ENCODE measurements around the gene PDPK1.
A peak's percentile ranks its signal among the peaks of the same experiment; 100 is the strongest.
"Not testable (repeated sequence)": the region's sequence is repeated elsewhere in the genome, so short reads cannot be mapped to it uniquely, and the experiment has no call there.

Gene PDPK1

DNA sequence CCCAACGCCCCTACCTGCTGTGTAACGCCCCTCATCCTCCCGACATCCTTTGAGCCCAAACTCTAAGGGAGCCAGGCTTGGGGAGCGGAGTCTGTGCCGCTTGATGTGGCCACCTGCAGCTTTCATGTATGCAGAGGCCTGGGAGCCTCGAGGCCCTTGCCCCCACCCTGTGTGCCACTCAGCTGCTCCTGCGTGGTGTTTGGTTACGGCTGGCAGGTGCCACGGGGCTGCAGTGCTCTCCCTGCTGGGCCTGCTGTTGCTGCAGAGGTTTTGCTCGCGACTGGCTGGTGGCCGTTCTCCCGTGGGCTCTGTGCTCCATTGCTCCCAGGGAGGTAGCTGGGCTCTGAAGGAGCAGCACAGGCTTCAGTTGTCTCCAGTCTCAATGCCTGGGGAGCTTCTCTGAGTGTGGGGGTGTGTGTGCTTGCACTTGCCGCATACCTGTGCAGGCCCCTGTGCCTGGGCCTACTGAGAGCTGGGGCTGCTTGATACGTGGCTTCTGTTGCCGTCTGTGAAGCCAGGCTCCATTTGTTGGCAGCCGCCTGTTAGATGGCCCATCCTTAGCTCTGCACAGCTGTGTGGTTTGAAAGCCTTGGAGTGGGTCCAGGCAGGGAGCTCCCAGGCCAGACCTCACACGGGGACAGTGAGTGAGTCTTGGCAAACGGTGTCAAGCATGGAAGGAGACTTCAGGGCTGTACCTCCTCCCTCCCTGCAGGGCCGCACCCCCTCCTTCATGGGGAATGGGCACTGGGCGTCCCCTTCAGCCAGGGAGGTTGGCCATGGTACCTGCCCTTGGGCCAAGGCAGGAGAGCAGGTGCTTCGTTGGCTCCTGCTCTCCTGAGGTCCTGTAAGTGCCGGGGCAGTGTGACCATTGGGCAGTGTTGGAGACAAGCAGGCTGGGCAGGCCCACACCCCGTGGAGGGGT is 47.2 kb downstream of the PDPK1 start:
- no peak for DNase-seq (ENCODE audit: insufficient read length, low spot score)

DNA sequence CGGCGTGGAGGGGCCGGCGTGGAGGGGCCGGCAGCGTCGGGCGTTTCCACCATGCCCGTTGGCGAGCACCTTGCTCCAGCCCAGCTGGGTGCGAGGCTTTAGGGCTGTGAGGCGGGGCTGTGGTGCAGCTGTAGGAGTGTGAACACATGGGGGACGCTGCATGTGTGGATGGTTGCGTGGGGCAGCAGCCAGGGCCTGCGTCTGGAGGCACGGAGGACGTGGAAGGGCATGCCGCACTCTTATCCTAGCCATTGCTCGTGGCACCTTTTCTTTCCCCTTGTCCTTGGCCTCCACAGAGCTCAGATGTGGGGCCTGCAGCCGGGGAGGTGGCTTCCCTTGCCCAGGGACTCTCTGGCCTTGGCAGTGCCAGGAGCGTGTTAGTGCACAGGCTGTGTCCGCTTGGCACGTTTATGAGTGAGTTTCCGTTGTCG is 47.8 kb downstream of the PDPK1 start:
- FAIRE-seq (no peak), DNase-seq (ENCODE audit: insufficient read length, low spot score) (no peak)

More for the DNA sequence above, 47.2 kb downstream of the PDPK1 start:
- no peak for FAIRE-seq

DNA sequence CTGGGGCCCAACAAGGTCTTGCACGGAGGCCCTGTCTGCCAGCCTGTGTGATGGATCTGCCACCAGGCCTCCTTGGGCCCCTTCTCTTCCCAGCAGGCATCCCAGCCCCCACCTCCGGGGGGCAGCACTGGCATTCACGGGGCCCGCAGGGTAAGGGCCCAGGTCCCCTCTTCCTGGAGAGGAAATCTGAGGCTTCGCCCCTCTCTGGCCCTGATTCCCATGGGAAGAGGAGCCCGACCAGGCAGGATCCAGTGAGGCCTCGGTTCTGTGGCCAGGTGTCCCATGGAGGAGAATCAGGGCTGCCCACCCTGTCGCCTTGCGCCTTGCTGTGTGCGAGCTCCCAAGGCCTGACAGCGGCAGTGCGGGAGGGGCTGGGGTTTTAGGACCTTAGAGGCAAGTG is 48.4 kb downstream of the PDPK1 start:
- DNase-seq (ENCODE audit: insufficient read length, low spot score) (no peak), FAIRE-seq (no peak)

DNA sequence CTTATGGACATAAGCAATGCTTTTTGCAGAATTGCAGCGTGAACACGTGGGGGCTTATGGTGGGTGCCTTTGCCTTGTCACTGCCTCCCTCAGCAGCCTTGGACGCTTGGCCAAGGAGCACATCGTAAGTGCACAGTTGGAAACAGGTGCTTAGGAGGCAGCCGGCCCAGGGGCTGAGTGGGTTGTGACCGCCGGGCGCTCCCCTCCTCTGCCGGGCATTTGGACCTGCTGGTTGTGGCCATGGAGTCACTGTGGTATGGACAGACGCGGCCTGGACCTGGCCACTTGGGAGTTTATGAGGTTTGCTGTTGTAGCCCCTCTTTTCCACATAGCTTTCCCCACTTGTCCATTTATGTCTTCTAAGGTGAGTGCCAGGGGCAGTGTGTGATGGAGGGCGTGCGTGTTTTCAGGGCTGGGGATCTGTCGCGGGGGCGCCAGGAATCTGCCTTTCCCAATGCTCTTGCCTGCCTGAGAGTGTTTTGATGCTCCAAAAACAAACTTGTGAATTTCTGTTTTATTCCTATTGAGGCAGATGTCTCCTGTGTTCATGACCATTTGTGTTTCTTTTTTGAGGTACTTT is 49.2 kb downstream of the PDPK1 start:
- FAIRE-seq, result no peak
- DNase-seq (ENCODE audit: insufficient read length, low spot score), result no peak

DNA sequence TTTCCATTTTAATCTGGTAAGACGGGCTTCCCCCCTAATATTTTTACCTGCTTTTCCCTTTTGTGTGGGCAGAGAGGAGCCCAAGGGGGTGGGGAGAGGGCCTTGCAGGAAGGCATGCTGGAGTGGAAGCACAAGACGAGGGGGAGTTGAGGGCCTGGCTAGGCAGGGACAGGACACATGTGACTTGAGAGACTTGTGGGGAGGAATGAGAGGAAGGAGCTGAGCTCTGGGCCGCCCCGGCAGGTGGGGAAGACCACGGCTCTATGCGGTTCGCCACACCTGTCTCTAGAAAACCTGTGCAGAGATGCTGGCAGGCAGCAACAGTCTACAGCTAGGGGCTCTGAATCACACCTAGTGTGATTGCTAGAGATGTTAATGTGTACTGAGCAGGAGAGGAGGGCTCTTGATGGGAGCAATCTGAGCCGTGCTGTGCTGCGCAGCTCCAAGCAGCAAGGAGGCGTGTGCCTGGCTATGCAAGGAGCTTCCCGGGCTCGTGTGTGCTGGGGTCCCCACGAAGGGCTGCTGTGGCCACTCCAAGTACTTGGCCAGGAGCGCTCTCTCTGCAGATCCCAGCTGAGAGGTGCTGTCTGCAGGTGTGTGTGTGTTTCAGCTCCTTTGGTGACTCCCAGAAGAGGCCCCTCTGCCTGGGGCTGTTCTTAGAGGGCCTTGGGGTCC is 50.2 kb downstream of the PDPK1 start:
- FAIRE-seq, result no peak
- no peak for DNase-seq (ENCODE audit: insufficient read length, low spot score)

DNA sequence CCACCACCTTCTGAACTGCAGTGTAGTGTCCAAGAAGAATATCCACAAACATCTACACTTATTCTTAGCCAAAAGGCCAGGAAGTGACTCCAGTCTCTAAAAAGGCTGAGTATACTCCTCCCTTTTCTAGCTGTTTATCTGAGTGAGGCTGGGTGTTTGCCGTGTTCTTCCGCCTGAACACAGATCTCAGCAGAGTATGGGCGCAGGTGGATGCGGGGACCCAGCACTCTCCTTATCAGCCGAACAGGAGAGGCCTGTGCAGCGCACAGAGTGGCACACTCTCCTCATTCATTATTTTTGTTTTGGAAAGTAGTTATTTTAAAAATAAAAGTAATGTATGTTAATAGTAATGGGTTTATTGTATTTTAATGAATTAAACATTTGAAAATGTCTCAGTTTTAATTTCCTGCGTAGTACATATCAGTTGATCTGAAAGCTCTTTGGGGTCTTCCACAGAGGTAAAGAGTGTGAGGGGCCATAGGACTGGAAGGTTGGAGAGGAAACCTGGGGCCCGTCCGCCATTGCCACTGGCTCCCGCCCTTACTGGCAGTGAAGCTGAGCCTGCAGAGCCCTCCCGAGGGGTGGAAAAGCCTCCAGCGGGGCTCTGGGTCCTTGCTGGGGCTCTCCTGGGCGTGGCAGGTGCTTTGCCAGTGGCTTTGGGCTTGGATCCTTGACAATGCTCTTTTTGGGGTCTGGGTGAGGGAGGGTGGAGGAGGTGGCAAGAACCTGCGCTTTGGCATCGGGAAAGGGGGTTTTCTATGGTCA is 53.8 kb downstream of the PDPK1 start:
- no peak for FAIRE-seq

DNA sequence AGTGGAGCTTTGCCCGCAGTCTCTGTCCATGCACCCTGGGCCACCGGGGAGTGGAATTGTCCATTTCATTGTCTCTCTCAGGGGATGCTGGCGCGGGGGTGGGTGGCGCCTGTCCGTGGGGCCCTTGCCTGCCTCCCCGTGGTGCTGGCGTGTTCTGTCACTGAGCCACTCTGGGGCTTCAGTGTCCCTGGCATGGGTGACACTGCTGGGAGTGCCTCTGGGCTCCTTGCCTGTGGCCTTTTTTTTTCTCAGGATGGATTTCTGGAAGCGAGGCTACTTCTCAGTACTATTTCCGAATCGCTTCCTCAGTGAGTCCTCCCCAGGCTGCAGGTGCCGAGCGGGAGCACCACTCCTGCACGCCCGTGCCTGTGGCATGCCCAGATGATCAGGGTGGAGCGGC is 55.0 kb downstream of the PDPK1 start:
- no peak for FAIRE-seq
- DNase-seq (ENCODE audit: insufficient read length, low spot score), result no peak

More for the DNA sequence above, 53.8 kb downstream of the PDPK1 start:
- DNase-seq (ENCODE audit: insufficient read length, low spot score), result no peak

DNA sequence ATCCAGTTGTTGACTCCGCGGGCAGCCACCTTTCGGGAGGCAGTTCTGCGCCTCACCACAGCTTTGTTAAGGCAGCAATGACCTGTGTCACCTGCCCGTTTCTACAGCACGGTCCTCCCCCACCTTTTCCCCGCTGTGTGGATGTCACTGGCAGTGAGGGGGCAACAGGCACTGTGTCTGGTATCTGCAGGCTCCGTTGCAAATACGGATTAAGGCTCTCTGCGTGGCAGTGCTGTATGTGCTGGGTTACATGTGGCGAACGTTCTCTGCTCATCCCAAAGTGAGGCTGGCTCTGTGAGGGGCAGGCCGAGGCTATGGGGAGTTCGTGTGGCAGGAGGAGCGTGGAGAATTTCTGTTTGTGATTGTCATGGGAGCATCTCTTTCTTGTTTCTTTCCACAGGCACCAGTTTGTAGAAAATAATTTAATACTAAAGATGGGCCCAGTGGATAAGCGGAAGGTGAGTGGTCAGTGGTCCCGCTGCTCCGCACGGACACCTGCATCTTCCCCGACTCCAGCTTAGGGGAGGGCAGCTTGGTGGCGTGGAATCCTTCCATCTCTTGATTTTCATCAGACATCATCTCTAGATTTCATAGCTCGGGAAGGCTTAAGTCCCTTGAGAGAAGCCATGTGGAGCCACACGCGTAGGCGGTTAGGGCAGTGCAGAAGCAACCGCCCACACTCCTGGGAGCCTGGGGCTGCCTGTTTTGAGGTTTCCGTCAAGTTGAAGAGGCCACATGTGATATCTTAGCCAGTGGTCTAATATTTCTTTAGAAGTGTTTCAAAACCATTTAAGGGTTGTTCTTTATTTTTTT is 57.8 kb downstream of the PDPK1 start:
- no peak for FAIRE-seq
- no peak for DNase-seq (ENCODE audit: insufficient read length, low spot score)

DNA sequence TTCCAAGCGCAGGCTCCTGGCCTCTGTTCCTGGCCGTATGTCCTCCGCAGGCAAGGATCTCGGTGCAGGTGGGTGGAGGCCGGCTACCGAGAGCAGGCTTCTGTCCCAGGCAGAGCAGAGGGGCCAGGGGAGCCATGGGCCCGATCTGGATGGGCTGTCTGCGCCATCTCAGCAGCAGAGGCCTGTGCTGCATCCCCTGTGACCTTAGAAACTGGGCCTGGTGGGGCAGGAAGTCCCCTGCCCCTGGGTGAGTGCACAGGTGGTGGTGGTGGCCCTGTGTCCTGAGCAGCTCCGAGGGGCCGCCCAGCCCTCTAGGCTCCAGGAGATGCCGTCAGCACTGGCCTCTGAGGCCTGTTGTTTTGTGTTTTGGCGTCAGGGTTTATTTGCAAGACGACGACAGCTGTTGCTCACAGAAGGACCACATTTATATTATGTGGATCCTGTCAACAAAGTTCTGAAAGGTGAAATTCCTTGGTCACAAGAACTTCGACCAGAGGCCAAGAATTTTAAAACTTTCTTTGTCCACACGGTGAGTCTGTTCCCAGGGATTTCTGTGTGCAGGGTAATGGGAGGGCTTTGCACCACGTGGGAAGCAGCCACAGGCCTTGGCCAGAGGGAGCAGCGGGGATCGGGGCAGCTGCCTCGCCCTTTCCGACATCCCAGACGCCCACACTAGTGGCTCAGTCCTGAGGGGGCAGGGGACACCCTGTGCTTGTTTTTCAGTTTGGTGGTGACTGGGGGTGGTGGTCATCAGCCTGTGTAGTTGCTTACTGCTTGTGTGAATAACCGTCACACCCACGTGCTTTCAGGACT is 59.1 kb downstream of the PDPK1 start:
- FAIRE-seq (no peak), DNase-seq (ENCODE audit: insufficient read length, low spot score) (no peak)

DNA sequence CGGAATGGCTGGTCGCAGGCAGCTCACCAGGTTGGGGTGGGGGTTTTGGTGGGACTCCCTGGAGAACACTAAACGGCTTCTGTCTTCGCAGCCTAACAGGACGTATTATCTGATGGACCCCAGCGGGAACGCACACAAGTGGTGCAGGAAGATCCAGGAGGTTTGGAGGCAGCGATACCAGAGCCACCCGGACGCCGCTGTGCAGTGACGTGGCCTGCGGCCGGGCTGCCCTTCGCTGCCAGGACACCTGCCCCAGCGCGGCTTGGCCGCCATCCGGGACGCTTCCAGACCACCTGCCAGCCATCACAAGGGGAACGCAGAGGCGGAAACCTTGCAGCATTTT is 59.7 kb downstream of the PDPK1 start:
- no peak for FAIRE-seq
- no peak for DNase-seq (ENCODE audit: insufficient read length, low spot score)

DNA sequence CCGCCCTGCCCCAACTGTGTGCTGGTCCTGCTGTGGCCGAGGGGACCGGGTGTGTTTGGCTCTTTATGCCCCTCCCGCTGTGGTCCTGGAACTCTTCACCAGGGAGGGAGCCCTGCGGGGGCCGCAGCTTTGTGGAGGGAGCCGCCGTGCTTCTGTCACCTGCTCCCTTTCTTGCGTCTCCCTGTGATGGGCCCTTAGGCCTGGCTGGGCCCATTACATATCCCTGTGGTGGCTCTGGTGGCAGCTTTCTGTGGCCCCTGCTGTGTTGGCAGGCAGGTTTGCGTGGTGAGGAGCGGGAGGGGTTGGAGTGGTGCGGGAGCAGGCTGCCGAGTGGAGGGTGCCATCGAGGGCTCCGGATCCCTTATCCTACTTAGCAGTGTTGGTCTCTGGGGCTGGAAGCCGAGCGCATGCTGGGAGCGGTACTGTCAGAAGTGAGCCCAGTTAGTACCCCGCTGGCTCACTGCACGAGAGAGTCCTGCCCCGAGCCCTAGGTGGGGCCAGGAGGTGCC is 60.4 kb downstream of the PDPK1 start:
- FAIRE-seq, result no peak

DNA sequence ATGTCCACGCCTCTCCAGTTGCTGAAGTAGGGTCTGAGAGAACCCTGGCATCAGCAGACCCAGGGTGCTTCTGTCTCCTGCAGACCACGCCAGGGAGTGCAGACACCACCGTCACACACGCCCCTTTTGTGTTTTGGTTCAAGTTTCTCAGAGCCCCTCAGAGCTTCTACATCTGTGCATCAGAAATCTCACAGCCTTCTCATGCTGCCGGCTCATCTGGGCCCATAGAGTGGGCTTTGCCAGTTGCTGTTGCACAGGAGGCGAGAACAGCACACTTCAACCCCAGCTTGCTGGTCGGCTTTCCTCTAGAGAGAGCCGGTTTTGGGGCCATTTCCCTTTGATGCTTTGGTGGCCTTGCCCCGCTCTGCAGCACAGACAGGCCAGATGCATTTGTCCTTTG is 60.9 kb downstream of the PDPK1 start:
- no peak for DNase-seq (ENCODE audit: insufficient read length, low spot score)
- no peak for FAIRE-seq

More for the DNA sequence above, 60.4 kb downstream of the PDPK1 start:
- no peak for DNase-seq (ENCODE audit: insufficient read length, low spot score)

DNA sequence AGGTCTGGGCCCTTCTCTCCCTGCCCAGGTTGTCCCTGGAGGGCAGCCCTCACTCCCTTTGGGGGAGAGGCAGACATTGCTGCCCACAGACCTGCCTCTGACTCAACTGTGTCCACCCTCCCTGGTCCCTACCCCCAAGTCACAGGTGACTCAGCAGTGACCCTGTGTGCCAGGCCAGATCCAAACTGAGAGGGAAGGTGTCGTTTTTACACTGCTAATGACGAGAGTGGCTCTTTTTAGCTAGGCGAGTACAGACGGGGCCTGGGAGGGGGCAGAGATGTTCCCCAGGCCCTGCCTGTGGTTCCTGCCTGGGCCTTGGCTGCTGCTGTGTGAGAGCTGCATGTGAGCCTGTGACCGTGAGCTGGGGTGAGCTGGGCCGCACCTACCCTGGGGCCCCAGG is 61.3 kb downstream of the PDPK1 start:
- not testable (repeated sequence) for FAIRE-seq; DNase-seq (ENCODE audit: insufficient read length, low spot score)

DNA sequence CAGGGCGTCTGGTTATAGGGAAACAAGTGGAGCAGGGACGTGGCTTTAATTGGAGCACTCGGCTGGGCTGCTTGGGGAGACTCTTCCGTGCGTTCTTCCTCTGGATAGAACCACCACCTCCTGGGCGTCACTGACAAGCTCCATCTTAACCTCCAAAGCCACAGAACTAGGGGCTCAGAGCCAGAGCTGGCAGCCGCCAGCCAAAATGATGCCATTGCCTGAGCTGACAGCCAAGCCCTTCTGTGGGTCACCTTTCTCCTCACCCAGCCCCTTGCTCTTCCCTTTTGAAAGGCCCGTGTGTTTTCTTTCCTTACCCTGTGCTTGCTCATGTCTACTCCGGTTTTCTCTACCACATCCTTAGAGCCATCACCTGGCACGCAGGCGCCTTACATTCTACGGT is 62.0 kb downstream of the PDPK1 start:
- not testable (repeated sequence) for FAIRE-seq; DNase-seq (ENCODE audit: insufficient read length, low spot score)

DNA sequence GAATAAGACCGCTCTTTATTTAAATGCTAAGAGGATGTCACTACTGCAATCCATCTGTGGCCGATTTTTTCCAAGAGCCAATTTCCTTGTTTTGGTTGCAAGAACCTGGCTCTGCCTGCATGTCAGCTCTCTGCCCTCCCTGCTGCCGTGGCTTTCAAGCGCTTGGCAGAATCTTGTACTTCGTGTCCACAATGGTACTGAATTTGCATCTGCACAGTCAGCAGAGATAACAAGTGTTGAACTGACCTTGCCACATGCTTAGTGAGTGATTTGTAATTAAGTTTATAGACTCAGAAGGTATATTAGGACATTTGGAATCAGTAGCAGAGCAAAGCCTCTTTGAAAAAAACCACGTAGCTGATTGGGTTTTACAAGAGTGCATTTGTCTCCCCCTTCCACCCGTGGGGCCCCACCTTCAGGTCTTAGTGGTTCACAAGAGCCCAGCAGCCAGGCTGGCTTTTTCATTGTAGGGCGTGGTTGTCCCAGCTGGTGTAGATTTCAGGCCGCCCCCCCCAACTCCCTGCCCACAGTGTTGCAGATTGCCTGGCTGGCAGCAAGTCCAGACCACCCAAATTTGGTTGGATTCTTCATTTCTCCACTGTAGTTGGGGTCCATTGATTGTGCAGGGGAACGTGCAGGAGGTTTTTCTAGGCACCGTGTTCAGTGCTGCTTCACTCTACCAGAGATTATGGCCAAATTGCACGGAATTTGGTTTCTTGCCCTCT is 63.6 kb downstream of the PDPK1 start:
- not testable (repeated sequence) for DNase-seq (ENCODE audit: insufficient read length, low spot score); FAIRE-seq

DNA sequence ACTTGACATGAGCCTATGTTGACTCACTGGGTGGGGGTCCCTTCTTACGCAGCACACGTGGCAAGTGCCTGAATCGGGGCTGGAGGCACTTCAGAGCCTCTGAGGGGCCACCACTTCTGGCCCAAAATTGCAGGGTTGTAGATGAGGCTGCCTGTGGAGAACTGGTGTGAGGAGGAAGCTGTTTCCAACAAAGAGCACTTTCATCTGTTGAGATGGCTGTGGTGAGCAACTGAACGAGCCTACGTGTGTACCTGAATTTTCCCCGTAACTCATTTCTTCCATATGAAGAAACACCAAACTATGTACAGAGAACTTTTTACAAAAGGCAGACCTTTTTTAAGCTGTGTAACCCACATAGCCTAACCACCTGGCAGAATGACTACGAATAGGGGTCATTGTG is 64.4 kb downstream of the PDPK1 start:
- DNase-seq (ENCODE audit: insufficient read length, low spot score); FAIRE-seq: not testable (repeated sequence)

DNA sequence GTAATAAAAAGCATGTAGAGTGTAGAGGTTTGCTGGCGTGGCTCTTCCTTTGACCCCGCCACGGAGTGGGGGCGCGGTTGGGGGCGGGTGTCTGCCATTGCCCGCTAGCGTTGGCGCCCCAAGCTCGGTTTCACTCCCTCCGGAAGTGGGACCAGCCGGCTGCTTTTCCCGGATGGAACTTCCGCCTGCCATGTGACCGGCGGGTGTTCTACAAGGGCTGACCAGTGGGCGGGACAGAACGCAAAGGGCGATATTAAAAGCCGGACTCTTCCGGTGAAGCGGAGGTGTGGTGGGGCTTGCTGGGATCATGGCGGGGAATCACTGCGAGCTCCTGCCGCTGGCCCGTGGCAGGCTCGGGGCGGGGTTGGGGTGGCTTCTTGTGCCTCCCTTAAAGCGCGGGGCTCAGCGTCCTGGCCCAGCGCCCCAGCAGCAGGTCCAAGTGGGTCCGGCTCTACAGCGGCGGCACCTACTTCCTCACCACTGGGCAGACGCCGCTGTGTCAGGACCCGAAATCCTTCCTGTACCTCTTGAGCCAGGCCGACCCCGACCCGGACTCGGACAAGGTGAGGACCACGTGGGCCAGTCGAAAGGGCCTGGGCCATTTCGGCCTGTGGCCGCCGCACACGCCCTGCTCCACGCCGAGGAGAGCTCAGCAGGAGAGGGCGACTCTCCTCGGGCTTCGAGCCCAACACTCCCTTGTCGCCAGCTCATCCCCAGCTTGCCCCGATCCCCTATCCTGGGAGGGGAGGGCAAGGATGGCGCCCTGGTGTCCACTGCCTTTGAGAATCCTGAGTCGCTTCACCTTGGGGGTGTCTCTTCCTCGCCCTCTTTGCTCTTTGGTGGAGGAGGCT is 65.6 kb downstream of the PDPK1 start:
- DNase-seq (ENCODE audit: insufficient read length, low spot score), result peak; percentile 100
- FAIRE-seq, result peak; percentile 51

Measured in GM19239 (cell line).